Transverse colon (tissue), 4 donors: ENCODE data around the gene ECPAS.

ENCODE experiments used
- EP300 ChIP-seq: sonication (generic); formaldehyde crosslinking; IDR thresholded peaks from one replicate; pipeline ENCODE4 v1.6.1; 2017; ENCODE audit warnings: antibody characterized with exemption, low read depth
- POLR2A ChIP-seq: fragments of 450-650 bp; IDR thresholded peaks from one replicate; pipeline ENCODE4 v1.6.1; 2016; ENCODE audit warnings: antibody characterized with exemption, mild to moderate bottlenecking, moderate library complexity
- POLR2AphosphoS5 ChIP-seq, 3 donors: sonication (generic); formaldehyde crosslinking; IDR thresholded peaks; one replicate each; pipeline ENCODE4 v1.6.1; 2016; ENCODE audit warnings: antibody characterized with exemption in 3 of 3
- TF ChIP-seq, protein P1 (sequence below), 5 experiments: fragments of 200-600 bp in 3 of 5; fragments of 450-650 bp in 2 of 5; sonication (generic) in 3 of 5; IDR thresholded peaks; 1 replicate in 2 of 5; 2 replicates in 3 of 5; pipeline ENCODE4 v1.5.1; 2016 to 2017; ENCODE audit warnings: antibody characterized with exemption in 5 of 5, inconsistent platforms in 3 of 5, mild to moderate bottlenecking in 2 of 5, moderate library complexity in 1 of 5

DNA sequence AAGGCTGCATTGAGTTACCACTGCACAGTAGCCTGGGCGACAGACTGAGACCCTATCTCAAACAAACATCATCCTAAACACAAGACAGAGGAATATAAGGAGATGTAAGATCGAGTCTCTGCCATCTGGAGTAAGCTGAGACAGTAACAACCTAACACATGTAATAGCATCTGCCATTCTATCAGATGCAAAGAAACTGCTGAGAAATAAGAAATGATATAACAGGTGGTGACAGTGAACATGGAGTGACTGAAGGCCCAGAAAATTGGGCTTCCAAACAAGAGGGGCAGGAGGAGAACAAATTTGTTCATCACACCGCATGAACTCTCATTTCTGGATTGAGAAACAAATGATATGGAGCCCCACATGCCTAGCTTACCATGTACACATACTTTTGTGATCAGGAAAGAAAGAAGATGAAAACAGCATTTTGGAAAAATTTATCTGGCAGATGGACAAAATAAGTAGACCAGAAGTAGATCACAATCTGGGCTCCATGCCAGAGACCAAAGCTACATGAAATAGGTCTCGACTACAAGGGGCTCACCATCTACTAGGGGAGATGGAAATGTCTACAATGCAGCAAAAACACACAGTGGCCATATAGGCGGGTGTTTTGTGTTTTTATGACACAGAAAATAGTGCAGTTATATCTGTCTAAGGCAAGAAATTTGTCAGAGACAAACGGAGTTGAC lies 45.5 kb downstream of the ECPAS start:
- TF ChIP-seq, protein P1, sequence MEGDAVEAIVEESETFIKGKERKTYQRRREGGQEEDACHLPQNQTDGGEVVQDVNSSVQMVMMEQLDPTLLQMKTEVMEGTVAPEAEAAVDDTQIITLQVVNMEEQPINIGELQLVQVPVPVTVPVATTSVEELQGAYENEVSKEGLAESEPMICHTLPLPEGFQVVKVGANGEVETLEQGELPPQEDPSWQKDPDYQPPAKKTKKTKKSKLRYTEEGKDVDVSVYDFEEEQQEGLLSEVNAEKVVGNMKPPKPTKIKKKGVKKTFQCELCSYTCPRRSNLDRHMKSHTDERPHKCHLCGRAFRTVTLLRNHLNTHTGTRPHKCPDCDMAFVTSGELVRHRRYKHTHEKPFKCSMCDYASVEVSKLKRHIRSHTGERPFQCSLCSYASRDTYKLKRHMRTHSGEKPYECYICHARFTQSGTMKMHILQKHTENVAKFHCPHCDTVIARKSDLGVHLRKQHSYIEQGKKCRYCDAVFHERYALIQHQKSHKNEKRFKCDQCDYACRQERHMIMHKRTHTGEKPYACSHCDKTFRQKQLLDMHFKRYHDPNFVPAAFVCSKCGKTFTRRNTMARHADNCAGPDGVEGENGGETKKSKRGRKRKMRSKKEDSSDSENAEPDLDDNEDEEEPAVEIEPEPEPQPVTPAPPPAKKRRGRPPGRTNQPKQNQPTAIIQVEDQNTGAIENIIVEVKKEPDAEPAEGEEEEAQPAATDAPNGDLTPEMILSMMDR (IDR thresholded peaks at IDR 0.05) = no peak
- TF ChIP-seq POLR2A = no peak
- TF ChIP-seq EP300 = no peak
- no peak for TF ChIP-seq POLR2AphosphoS5 (IDR thresholded peaks at IDR 0.05)
